Panc1 (cell line): ENCODE measurements around the gene TP63.

Experiments
- SIN3A ChIP-seq: IDR thresholded peaks from 2 replicates; pipeline ENCODE4 v1.6.1; 2012; ENCODE audit warnings: low read depth, mild to moderate bottlenecking, low read length, moderate library complexity, borderline replicate concordance; ENCODE audit not compliant: insufficient read depth
- TF ChIP-seq, protein P1 (sequence below): fragments of 450-650 bp; IDR thresholded peaks from 2 replicates; pipeline ENCODE4 v1.5.1; 2017; ENCODE audit warnings: mild to moderate bottlenecking

DNA sequence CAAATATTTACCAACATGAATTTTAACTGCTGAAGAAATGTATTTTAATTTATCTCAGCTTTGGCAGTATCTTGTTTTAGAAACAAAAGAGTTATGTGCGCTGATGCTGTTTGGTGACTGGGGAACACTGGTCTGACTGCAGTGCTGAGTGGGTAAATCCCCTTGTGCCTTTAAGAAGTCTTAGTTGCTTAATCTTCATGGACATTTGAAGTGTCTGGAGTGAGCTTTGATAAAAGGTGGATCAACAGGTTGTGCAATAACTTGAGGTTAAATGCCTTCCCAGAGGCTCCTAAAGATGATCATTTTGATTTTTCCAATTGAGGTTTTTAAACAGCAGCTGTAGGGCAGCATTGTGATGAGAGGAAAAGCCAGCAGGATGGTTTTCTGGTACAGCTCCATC lies 68.7 kb downstream of the TP63 start:
- TF ChIP-seq SIN3A = no peak
- TF ChIP-seq, protein P1, sequence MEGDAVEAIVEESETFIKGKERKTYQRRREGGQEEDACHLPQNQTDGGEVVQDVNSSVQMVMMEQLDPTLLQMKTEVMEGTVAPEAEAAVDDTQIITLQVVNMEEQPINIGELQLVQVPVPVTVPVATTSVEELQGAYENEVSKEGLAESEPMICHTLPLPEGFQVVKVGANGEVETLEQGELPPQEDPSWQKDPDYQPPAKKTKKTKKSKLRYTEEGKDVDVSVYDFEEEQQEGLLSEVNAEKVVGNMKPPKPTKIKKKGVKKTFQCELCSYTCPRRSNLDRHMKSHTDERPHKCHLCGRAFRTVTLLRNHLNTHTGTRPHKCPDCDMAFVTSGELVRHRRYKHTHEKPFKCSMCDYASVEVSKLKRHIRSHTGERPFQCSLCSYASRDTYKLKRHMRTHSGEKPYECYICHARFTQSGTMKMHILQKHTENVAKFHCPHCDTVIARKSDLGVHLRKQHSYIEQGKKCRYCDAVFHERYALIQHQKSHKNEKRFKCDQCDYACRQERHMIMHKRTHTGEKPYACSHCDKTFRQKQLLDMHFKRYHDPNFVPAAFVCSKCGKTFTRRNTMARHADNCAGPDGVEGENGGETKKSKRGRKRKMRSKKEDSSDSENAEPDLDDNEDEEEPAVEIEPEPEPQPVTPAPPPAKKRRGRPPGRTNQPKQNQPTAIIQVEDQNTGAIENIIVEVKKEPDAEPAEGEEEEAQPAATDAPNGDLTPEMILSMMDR = no peak
